GM06990 (cell line): ENCODE results near the gene FAM184B.

ENCODE experiments used
- DNase-seq: peaks from one replicate; pipeline ENCODE4 v3.0.0-alpha.2; 2011; ENCODE audit not compliant: insufficient read length; ENCODE audit errors: extremely low read depth
- H3K27me3 ChIP-seq: replicated peaks from 2 replicates; pipeline ENCODE4 v1.6.0; 2011; ENCODE audit warnings: low read length; ENCODE audit not compliant: control insufficient read depth, insufficient read depth
- H3K36me3 ChIP-seq: 2 replicates; pipeline ENCODE4 v1.5.1; 2011; ENCODE audit warnings: low read length; ENCODE audit not compliant: control insufficient read depth, insufficient read depth
- H3K4me3 ChIP-seq: replicated peaks from 2 replicates; pipeline ENCODE4 v1.5.1; 2011; ENCODE audit warnings: low read depth, mild to moderate bottlenecking, control low read depth, low read length
- TF ChIP-seq, protein P1 (sequence below): IDR thresholded peaks from 2 replicates; pipeline ENCODE4 v1.5.1; 2011; ENCODE audit warnings: low read length, control low read depth, mild to moderate bottlenecking, inconsistent platforms; ENCODE audit not compliant: insufficient read depth, poor library complexity, severe bottlenecking

The FAM184B gene

DNA sequence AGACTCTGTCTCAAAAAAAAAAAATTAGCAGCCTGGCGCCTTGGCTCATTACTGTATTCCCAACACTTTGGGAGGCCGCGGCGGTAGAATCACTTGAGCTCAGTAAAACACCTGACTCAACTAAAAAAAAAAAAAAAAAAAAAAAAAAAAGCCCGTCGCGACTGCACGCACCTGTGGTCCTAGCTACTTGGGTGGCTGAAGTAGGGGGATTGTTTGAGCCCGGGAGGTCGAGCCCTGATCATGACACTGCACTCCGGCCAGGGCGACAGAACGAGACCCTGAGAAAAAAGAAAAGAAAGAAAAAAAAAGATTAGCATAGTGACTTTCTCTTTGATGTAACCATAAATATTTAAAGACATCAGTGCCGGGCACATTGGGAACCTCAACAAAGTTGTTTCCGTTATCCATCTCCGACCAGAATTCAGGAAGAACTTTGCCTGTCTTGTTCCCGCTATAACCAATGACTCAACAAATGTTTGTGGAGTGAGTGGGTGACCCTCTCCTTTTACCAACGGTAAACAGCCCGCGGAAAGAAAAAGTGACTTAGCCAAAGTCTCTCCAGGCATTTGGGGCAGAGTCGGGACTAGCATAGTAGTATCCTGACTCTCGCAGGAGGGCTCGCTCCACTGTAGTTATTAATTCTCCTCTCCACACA lies 167.5 kb downstream of the FAM184B start:
- Histone ChIP-seq H3K4me3 (peak overlapping the region; percentile 84), H3K27me3 (no peaks in the 10 kb centered on the region), H3K36me3 (peaks cover 10% of the 10 kb centered on the region)
- TF ChIP-seq, protein P1, sequence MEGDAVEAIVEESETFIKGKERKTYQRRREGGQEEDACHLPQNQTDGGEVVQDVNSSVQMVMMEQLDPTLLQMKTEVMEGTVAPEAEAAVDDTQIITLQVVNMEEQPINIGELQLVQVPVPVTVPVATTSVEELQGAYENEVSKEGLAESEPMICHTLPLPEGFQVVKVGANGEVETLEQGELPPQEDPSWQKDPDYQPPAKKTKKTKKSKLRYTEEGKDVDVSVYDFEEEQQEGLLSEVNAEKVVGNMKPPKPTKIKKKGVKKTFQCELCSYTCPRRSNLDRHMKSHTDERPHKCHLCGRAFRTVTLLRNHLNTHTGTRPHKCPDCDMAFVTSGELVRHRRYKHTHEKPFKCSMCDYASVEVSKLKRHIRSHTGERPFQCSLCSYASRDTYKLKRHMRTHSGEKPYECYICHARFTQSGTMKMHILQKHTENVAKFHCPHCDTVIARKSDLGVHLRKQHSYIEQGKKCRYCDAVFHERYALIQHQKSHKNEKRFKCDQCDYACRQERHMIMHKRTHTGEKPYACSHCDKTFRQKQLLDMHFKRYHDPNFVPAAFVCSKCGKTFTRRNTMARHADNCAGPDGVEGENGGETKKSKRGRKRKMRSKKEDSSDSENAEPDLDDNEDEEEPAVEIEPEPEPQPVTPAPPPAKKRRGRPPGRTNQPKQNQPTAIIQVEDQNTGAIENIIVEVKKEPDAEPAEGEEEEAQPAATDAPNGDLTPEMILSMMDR: no peak
- peak; percentile 32 for DNase-seq

DNA sequence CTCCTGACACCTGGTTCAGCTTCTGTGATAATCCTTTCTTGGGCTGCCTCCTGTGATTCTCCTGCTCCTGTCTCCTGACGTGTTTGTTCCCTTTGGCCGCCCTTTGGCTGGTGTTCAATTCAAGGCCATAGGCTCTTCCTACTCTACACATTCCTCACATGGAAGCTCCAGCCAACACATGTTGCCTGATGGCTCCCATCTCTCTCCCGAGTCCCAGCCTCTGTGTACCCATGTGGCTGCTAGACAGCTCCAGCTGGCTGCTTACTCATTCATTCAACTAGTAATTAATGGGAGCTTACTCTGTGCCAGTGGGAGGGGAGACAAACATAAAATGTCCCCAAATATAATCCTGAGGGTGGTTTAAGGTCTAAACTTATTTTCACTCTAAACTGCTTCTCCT lies 176.2 kb downstream of the FAM184B start:
- no peak for DNase-seq
- Histone ChIP-seq H3K4me3 (no peak overlapping the region), H3K27me3 (no peaks in the 10 kb centered on the region), H3K36me3 (peaks cover 24% of the 10 kb centered on the region)
- TF ChIP-seq, protein P1: no peak

DNA sequence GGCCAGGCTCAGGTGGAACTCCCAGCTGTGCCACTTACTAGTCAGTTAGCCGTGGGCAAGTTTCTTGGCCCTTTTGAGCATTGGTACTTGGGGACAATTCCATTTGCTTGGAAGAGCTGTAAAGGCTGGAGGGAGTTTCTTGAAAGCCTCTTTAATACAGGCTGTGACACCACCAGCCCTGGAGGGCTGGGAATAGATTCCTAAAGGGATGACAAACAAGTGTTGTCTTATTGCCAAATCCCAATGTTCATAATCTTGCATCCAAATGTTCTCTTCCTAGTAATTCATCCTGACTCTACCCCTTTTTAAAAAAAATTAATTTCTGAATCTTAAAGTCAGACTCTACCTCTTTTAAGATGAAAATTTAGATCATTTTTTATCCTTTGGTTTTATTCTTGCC lies 181.6 kb downstream of the FAM184B start:
- no peaks in the 10 kb centered on the region for H3K27me3 ChIP-seq
- peaks cover 27% of the 10 kb centered on the region for H3K36me3 ChIP-seq
- H3K4me3 ChIP-seq: no peak overlapping the region
- DNase-seq: no peak
- TF ChIP-seq, protein P1: no peak

DNA sequence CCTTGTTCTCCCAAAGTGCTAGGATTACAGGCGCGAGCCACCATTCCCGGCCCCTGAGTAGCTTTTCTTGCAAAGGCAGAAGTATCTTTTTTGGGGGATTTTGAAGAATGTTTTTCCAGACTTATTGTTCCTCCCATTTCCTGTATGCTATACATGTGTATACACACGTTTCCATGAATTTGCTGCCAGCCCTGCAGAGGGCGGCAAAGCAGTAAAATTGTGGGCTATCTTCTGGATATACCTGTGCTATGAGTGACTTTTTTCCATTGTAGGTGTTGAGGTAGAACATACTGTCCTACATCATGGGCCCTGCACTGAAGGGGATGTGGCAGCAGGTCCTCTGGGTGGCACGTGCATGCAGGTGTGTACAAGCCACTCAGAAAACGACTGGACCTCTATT lies 183.9 kb downstream of the FAM184B start:
- Histone ChIP-seq H3K36me3 (peaks cover 29% of the 10 kb centered on the region), H3K27me3 (no peaks in the 10 kb centered on the region), H3K4me3 (no peak overlapping the region)
- TF ChIP-seq, protein P1: peak; percentile 10
- no peak for DNase-seq

DNA sequence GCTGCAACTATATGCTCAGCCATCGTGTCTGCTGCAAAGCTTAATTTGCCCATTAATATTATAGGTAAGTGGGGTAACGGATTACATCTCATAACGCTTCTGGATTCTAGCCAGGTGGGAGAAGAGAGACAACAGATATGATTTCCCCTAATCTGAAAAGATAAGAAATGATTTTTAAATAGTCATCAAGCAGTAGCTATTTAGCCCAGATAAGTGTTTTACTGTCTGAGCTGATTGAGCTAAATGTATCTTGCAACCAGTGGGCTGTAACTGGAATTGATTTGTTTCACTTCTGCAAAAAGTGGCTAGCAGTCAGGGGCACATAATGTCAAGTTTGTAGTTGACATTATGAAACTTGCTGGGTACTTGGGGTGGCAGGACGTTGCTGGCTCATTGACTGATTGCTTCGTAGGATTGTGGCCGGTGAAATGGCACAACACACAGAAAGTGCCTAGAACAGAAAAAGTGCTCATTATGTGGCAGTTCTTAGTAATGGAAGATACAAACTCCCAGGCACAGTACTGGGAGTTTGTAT lies 185.9 kb downstream of the FAM184B start:
- no peak overlapping the region for H3K4me3 ChIP-seq
- no peaks in the 10 kb centered on the region for H3K27me3 ChIP-seq
- peak; percentile 44 for DNase-seq
- peaks cover 24% of the 10 kb centered on the region for H3K36me3 ChIP-seq
- TF ChIP-seq, protein P1: no peak
